Fibroblast of villous mesenchyme (primary cell): ENCODE measurements around the gene NPIPA1. TPM values are rescaled to one million over a fixed set of nuclear protein-coding genes. Genes with fewer than 3 reads are reported as not detected.
"Not testable (repeated sequence)": the region's sequence is repeated elsewhere in the genome, so short reads cannot be mapped to it uniquely, and the experiment has no call there.

Experiments used
- DNase-seq: peaks from one replicate; pipeline ENCODE4 v3.0.0-alpha.2; 2010; ENCODE audit warnings: low read depth
- H3K4me3 ChIP-seq: 2 replicates; pipeline ENCODE4 v1.5.1; 2011; ENCODE audit warnings: low read depth, mild to moderate bottlenecking, low read length
- total RNA-seq: library from RNA; depleted of rRNA; stranded (reverse); fragments of >200 nt; gene quantifications from 2 replicates; pipeline ENCODE4 v1.2.3, GENCODE V29; 2012
- TF ChIP-seq, protein P1 (sequence below): IDR thresholded peaks from 2 replicates; pipeline ENCODE4 v1.5.1; 2012; ENCODE audit warnings: low read depth, mild to moderate bottlenecking, low read length; ENCODE audit not compliant: insufficient read depth

NPIPA1 gene
- total RNA-seq, 1 donor = 39.3 TPM

DNA sequence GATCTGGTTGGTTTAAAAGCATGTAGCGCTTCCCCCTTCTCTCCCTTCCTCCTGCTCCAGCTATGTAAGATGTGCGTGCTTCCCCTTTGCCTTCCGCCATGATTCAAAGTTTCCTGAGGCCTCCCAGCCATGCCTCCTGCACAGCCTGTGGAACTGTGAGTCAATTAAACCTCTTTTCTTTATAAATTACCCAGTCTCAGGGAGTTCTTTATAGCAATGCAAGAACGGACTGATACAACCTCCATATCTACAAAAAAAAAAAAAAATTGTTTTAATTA is 21.0 kb downstream of the NPIPA1 start:
- H3K4me3 ChIP-seq = no peak overlapping the region
- DNase-seq = no peak
- TF ChIP-seq, protein P1, sequence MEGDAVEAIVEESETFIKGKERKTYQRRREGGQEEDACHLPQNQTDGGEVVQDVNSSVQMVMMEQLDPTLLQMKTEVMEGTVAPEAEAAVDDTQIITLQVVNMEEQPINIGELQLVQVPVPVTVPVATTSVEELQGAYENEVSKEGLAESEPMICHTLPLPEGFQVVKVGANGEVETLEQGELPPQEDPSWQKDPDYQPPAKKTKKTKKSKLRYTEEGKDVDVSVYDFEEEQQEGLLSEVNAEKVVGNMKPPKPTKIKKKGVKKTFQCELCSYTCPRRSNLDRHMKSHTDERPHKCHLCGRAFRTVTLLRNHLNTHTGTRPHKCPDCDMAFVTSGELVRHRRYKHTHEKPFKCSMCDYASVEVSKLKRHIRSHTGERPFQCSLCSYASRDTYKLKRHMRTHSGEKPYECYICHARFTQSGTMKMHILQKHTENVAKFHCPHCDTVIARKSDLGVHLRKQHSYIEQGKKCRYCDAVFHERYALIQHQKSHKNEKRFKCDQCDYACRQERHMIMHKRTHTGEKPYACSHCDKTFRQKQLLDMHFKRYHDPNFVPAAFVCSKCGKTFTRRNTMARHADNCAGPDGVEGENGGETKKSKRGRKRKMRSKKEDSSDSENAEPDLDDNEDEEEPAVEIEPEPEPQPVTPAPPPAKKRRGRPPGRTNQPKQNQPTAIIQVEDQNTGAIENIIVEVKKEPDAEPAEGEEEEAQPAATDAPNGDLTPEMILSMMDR = no peak

DNA sequence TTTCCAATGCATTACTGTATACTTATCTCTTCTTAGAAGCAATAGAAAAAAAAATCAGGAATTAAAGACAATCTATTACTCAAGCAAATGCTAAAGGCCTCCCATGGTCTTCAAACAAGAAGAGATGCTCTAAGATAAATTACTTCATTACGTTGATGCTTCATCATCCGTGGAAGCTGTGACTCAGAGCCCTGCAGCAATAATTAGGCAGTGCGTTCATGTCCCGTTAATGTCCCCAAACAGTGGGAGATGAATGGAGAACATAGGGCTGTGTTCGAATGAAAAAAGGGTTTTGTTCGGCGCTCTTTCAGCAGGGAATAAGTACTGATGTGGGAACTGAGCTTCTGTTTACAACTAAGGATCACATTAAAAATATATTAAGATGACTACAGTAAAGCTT is 21.7 kb downstream of the NPIPA1 start:
- DNase-seq = peak; percentile 13
- H3K4me3 ChIP-seq = no peak overlapping the region
- TF ChIP-seq, protein P1 = no peak

DNA sequence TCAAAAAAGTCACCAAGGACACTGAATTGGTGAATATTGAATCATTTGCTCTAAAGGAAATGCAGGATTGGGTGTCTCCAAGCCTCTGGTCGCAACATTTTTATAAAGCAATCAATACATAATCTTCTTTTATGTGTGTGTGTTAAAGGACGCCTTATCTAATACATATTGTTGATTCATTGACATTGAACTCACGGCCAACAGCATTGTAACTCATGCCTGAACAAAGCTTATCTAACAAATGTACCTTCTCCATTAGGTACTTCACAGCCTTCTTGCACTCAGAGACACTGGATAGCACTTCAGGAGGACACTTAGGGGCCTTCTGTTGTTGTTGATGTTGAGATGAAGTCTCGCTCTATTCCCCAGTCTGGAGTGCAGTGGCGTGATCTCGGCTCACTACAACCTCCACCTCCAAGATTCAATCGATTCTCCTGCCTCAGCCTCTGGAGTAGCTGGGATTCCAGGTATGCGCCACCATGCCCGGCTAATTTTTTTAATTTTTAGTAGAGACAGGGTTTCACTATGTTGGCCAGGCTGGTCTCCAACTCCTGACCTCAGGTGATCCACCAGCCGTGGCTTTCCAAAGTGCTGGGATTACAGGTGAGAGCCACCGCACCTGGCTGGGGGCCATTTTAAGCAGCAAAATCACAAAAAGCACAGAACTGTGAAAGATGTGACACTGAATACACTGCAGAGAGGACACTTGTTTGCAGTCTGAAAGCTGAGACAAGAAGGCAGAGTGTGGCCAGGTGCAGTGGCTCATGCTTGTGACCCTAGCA is 24.4 kb downstream of the NPIPA1 start:
- TF ChIP-seq, protein P1 = no peak
- no peak overlapping the region for H3K4me3 ChIP-seq
- DNase-seq = no peak

DNA sequence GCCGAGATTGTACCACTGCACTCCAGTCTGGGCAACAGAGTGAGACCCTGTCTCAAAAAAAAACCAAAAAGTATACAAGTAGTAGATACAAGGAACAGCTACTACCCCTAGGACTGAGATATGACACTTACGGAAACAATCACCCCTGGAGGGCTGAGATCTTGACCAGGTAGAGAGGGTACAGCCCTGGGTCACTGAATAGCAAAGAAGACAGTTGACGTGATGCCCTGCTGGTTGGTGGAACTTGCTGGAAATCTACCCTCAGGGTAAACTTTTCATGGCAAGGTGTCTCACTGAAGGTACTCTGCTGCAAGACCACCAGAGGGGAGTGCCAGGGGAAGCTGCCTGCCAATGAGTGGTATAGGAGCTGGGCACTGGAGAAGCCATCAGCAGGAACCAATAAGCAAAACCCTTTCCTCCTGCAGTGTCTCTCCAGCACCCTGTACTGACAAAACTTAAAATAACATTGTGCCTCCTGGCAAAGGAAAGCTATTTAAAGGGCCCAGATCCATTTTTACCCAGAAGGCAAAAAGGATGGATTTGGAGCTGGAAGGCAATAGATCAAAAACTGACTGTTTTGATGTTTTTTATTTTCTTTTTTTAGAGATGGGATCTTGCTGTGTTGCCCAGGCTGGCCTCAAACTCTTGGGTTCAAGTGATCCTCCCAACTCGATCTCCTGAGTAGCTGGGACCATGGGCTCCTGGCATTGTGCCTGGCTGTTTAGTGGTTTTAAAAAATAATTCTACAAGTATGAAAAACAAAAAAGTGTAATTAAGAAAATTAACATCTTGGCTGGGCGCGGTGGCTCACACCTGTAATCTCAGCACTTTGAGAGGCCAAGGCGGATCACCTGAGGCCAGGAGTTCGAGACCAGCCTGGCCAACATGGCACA is 26.3 kb downstream of the NPIPA1 start:
- no peak overlapping the region for H3K4me3 ChIP-seq
- DNase-seq = no peak
- TF ChIP-seq, protein P1 = no peak

DNA sequence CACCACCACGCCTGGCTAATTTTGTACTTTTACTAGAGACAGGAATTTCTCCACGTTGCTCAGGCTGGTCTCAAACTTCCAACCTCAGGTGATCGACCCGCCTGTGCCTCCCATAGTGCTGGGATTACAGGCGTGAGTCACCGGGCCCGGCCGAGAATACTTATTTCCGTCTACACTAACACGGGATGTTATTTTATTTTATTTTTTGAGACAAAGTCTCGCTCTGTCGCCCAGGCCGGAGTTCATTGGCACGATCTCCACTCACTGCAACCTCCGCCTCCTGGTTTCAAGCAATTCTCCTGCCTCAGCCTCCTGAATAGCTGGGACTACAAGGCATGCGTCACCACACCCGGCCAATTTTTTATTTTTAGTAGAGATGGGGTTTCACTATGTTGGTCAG is 28.1 kb downstream of the NPIPA1 start:
- DNase-seq = no peak
- TF ChIP-seq, protein P1 = no peak
- no peak overlapping the region for H3K4me3 ChIP-seq

DNA sequence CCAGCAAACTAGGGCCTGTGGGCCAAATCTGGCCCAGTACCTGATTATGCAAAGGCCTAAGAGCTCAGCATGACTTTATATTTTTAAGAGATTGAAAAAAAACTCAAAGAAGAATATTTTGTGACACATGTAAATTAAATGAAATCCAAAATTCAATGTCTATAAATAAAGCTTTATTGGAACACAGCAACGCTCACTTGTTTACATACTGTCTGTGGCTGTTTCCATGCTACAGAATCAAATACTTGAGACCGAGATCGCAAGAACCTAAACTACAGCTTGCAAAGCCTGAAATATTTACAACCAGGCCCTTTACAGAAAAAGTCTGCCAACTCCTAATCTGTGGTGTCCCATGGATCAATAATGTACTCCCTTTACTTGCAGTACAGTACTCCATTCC is 32.6 kb downstream of the NPIPA1 start:
- not testable (repeated sequence) for H3K4me3 ChIP-seq

DNA sequence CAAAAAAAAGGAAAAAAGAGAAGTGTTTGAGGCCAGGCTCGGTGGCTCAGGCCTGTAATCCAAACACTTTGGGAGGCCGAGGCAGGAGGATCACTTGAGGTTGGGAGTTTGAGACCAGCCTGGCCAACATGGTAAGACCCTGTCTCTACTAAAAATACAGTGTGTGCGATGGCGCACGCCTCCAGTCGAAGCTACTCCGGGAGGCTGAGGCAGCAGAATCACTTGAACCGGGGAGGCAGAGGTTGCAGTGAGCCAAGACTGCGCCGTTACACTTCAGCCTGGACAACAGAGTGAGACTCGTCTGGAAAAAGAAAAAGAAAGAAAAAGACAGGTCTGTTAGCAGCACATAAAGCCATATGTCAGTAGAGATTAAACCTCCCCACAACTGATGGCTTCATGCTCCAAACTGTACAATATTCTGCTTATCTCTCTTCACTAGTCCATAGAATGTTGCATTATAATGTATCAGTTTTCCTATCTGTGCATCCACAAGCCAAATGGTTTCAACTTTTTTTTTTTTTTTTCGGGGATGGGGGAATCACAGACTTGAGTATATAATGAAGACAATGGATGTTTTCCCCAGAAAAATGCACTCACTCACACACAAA is 34.5 kb downstream of the NPIPA1 start:
- not testable (repeated sequence) for DNase-seq, H3K4me3 ChIP-seq

More for the DNA sequence above, 32.6 kb downstream of the NPIPA1 start:
- DNase-seq = not testable (repeated sequence)

DNA sequence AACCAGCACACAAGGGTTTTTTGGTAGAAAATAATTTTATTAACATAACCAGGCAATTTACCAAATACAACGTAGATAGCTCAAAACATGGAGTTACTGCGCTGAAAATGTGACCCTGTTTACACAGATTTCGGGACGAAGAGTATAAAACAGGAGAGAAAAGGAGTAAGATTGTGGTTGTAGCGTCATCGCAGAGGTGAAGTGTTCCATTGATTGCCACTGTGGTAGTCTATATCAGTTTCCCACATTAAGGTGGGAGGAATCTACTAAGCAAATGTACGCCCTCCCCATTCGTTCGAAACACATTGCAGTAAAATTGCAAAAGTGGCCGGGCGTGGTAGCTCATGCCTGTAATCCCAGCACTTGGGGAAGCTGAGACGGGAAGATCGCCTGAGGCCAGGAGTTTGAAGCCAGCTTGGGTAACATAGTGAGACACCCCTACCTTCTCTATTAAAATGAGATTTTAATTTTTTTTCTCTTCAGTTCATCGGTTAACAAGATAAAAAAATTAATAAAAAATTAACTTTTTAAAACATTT is 36.6 kb downstream of the NPIPA1 start:
- peak overlapping the region; percentile 88 for H3K4me3 ChIP-seq

DNA sequence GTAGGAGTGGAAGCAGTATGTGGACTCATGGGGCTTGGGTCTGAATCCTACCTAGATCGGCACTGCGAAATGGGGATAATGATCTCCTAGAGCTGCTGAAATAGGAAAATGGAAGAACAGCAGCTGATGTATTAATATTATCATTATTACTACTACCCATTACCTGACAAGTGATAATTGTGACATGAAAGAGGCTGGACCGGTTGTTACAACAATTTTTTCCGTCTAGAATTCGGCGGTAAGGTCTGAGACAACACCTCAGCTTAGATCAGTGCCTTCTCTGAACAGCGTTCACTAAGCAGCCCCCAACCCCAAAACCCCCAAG is 37.0 kb downstream of the NPIPA1 start:
- H3K4me3 ChIP-seq = peak overlapping the region; percentile 88
- peak; percentile 45 for DNase-seq

More for the DNA sequence above, 36.6 kb downstream of the NPIPA1 start:
- DNase-seq = not testable (repeated sequence)
